Gastrocnemius medialis (tissue), 4 donors: ENCODE measurements around the gene CENPP.

Experiments used
- POLR2A ChIP-seq, 2 donors: fragments of 450-650 bp; IDR thresholded peaks; one replicate each; pipeline ENCODE4 v1.6.1; 2017; ENCODE audit warnings: antibody characterized with exemption in 2 of 2, mild to moderate bottlenecking in 2 of 2, moderate library complexity in 2 of 2
- TF ChIP-seq, protein P1 (sequence below), 5 experiments: fragments of 450-650 bp in 3 of 5; fragments of 200-600 bp in 2 of 5; sonication (generic) in 2 of 5; IDR thresholded peaks in 4 of 5; conservative IDR thresholded peaks in 1 of 5; 1 replicate in 4 of 5; 2 replicates in 1 of 5; pipeline ENCODE4 v1.5.1; 2016 to 2019; ENCODE audit warnings: antibody characterized with exemption in 5 of 5, mild to moderate bottlenecking in 3 of 5, moderate library complexity in 3 of 5

DNA sequence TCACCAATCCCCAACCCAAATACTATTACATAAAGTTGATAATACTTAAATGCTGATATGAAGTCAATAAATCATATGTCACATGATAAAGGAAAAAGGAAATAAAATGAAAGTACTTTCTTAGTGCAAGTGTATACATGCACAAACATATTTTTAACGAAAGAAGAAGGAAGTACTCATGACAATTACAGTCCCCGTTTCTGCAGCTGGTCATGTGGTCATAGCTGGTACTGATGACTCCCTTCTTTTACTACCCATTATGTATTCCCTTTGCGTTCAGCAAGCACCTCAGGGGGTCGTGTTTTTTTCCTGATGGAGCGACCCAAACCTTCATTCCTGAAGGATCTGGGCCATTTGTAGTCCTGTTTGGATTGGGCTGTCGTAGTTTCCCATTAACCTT, 27.3 kb downstream of the CENPP start:
- TF ChIP-seq, protein P1, sequence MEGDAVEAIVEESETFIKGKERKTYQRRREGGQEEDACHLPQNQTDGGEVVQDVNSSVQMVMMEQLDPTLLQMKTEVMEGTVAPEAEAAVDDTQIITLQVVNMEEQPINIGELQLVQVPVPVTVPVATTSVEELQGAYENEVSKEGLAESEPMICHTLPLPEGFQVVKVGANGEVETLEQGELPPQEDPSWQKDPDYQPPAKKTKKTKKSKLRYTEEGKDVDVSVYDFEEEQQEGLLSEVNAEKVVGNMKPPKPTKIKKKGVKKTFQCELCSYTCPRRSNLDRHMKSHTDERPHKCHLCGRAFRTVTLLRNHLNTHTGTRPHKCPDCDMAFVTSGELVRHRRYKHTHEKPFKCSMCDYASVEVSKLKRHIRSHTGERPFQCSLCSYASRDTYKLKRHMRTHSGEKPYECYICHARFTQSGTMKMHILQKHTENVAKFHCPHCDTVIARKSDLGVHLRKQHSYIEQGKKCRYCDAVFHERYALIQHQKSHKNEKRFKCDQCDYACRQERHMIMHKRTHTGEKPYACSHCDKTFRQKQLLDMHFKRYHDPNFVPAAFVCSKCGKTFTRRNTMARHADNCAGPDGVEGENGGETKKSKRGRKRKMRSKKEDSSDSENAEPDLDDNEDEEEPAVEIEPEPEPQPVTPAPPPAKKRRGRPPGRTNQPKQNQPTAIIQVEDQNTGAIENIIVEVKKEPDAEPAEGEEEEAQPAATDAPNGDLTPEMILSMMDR (IDR thresholded peaks at IDR 0.05 in 4 of 5, conservative IDR thresholded peaks at IDR 0.05 in 1 of 5): no peak
- no peak for TF ChIP-seq POLR2A (IDR thresholded peaks at IDR 0.05)
